OCI-M2 (cell line): ENCODE results near the gene SORBS1.

Source experiments
- DNase-seq: peaks from one replicate; lab custom pipeline; 2025; ENCODE audit not compliant: unreplicated experiment; lab: John Stamatoyannopoulos, UW

SORBS1 gene

GRCh38 chr10:95517536-95518454 lies 43.4 kb downstream of the SORBS1 start:
- DNase-seq, result no peak

DNA sequence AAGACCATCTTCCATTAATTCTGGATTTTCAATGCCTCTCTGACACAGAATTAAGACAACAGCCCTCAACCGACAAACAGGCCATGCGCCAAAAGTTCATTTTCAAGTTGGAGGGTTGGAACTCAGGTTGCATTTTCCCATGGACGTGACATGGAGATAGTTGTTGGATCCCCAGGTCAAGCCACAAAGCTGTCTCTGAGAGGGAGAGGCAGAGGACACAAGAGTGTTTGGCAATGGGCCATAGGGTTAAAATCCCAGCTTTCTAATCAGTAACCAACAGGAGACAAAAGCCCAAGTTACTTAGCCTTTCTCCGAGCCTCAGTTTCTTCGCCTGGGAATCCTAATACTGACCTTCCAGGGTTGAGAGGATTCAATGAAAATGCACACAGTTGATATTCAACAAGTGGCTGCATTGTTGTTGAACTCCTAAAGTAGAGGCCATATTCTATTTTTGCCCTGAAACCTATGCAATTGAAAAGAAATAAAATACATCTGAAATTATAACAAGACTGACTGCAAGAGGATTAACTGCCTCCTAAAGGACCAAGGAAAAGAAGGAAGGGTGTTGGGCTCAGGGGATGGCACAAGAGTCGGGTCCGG lies 44.3 kb downstream of the SORBS1 start:
- DNase-seq, result no peak

DNA sequence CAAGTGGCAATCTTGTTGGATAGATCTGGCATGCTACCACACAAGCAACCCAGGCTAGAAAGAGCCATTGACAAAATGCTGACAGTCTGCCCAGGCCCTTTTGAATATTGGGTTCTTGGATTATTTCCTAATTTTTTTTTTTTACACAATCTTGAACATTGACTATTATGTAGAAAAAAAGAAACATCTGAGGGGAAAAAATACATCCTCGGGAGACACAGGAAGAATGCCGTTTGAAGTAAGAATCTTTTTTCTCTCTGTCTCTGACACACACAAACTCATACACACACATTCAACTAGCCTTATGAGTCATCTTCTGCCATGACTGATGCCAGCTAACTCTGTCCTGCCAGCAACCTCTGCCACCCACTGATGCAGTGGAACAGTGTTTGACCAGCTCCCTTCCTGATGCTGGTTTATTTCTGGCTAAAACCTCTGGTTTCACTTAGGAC lies 47.2 kb downstream of the SORBS1 start:
- no peak for DNase-seq

GRCh38 chr10:95513008-95513589 lies 48.1 kb downstream of the SORBS1 start:
- DNase-seq, result no peak

GRCh38 chr10:95511314-95511713 lies 49.9 kb downstream of the SORBS1 start:
- DNase-seq, result no peak

DNA sequence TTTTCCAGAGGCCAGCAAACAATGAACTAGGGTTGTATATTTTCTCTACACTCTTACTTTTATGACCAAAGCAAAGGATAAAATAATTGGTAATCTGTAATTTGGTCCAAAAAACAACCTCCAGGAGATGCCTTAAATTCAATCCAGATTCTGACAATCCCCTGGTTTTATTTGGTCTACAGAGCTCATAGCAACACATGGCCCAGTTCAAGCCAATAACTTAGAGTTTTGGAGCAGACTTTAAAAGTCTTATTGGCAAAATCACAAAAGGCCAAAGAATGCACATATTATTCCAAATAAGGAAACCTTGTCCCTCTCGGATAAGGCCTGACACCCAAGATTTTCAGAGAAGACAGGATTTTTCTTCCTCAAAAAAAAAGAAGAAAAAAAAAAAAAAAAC lies 51.9 kb downstream of the SORBS1 start:
- DNase-seq, result no peak

DNA sequence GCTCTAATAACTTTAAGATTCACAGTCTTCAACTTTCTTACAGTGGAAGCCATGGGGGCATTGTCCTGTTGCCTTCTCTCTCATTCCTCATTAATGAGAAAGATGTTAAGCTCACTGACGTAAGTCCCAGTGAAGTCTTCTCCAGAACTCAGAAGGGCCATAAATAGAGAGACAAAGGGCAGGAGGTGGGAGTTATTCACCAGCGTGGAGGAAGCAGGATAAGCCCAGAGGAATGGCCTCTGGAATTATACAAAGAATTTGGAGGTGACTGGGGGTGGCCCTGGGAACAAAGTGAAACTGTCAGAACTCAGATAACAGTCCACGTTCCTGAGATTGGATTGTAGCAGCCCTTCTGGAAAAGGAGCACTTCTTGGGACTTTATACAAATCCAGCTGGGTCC lies 52.4 kb downstream of the SORBS1 start:
- no peak for DNase-seq

- DNase-seq, result no peak
Measured at GRCh38 chr10:95506056-95506737, 55.0 kb downstream of the SORBS1 start.

DNA sequence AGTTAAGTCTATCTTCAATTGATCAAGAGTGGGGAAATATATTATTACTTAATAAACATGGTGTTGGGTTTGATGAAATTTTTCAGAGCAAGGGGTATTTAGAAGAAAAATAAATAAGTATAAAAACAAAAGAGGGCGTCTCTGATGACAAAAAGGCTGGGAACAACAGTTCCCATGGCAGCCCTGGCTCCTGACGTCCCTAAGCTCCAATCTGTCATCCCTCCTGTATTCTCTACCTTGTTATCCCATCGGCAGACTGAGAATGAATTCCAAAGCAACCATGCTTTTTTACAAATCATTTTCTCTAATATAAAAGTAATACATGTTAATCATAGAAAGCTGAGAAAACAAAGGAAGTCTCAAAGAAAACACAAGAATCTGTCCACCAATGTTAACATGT lies 55.5 kb downstream of the SORBS1 start:
- no peak for DNase-seq

- DNase-seq, result no peak
Measured at GRCh38 chr10:95505084-95505610, 56.0 kb downstream of the SORBS1 start.

GRCh38 chr10:95504246-95504691 lies 56.9 kb downstream of the SORBS1 start:
- DNase-seq, result no peak

GRCh38 chr10:95503526-95503925 lies 57.6 kb downstream of the SORBS1 start:
- no peak for DNase-seq

- DNase-seq, result no peak
Measured at GRCh38 chr10:95503001-95503400, 58.2 kb downstream of the SORBS1 start.

GRCh38 chr10:95502377-95502776 lies 58.8 kb downstream of the SORBS1 start:
- no peak for DNase-seq

DNA sequence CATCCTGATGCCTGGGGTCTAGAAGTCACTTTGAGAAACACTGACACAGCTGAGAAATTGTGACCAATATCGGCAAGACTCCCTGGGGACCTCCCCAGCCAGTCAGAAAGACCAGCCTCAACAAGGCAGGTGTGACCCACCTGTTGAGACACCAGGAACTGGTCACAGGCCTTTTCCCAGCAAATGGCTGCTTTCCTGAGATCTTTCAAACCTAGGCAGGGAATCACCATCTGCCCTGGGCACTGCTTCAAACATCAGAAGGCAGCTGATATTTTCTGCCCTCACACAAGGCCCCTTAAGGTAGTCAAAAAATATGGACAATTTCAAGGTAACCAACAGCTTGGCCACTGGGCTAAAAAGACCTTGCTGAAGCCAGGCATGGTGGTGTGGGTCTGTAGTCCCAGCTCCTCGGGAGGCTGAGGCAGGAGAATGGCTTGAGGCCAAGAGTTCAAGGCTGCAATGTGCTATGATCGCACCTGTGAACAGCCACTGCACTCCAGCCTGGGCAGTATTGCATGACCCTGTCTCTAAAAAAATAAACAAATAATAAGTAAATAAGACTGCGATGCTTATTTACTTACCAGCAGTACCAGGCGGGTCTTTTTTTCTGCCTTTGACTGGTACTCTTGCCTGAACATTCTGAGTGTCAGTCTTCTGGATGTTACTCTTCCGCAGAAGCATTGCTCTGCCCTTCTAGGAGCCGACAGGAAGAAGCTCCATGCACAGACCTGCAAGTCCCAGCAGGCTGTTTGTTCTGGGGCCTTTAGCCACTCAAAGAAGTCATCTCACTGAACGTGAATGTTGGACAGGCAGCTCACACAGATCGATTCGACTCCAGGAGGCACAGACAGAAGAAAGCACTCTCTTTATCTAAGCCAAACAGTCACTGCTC lies 59.7 kb downstream of the SORBS1 start:
- no peak for DNase-seq

- DNase-seq, result no peak
Measured at GRCh38 chr10:95500649-95501048, 60.5 kb downstream of the SORBS1 start.

DNA sequence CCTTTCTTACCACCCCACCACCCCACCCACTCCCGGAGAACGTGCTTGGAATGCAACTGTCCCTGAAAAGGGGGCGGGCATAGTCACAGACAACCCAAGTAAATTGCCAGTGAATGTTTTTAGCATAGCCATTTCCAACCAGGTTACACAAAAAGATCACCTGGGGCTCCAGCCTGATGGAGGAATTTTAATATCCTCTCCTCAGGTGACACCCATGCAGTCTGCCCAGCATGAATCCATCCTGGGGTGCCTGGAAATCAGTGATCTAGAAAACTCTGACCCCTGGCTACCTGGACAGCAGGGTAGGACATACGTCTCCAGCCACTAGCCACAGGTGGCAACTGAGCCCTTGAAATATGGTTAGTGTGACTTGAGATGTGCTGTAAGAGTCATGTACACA lies 61.1 kb downstream of the SORBS1 start:
- no peak for DNase-seq

GRCh38 chr10:95499482-95499989 lies 61.6 kb downstream of the SORBS1 start:
- no peak for DNase-seq

GRCh38 chr10:95496951-95497350 lies 64.2 kb downstream of the SORBS1 start:
- DNase-seq, result no peak
